ENCODE results near the gene RNU2-1.
"Not testable (repeated sequence)": the region's sequence is repeated elsewhere in the genome, so short reads cannot be mapped to it uniquely, and the experiment has no call there.

The RNU2-1 gene

GRCh38 chr17:43199633-43200032 lies 34.1 kb downstream of the RNU2-1 start:
- no peaks in the 10 kb centered on the region for H3K79me2 ChIP-seq (ENCODE audit: insufficient read depth, low read depth)
- H3K4me2 ChIP-seq = no peak overlapping the region
- no peaks in the 10 kb centered on the region for H3K27me3 ChIP-seq (ENCODE audit: insufficient read depth, low read depth)
- H2AFZ ChIP-seq (ENCODE audit: low read depth) = no peak overlapping the region
- no peak overlapping the region for H3K4me3 ChIP-seq (IDR thresholded peaks at IDR 0.05; ENCODE audit: insufficient read depth, low read depth, low read length)
- H3K36me3 ChIP-seq (ENCODE audit: insufficient read depth) = no peaks in the 10 kb centered on the region
- no peaks in the 10 kb centered on the region for H3K4me1 ChIP-seq (ENCODE audit: low read depth, poor library complexity, severe bottlenecking)
- no peak overlapping the region for H3K27ac ChIP-seq
- TF ChIP-seq CTCF (conservative IDR thresholded peaks at IDR 0.05; ENCODE audit: low read depth, low read length) = no peak
- no peaks in the 10 kb centered on the region for H4K20me1 ChIP-seq (ENCODE audit: insufficient read depth)
- no peak overlapping the region for H3K9ac ChIP-seq

- H3K36me3 ChIP-seq (ENCODE audit: insufficient read depth) = 0 out of 2 replicates have a peak, but pooled peaks cover 6% of the 10 kb centered on the region
- no peak overlapping the region for H3K27ac ChIP-seq
- no peaks in the 10 kb centered on the region for H4K20me1 ChIP-seq (ENCODE audit: insufficient read depth)
- no peak overlapping the region for H2AFZ ChIP-seq (ENCODE audit: low read depth)
- no peaks in the 10 kb centered on the region for H3K27me3 ChIP-seq (ENCODE audit: insufficient read depth, low read depth)
- no peak for TF ChIP-seq CTCF (conservative IDR thresholded peaks at IDR 0.05; ENCODE audit: low read depth, low read length)
- H3K9ac ChIP-seq = no peak overlapping the region
- no peak overlapping the region for H3K4me3 ChIP-seq (IDR thresholded peaks at IDR 0.05; ENCODE audit: insufficient read depth, low read depth, low read length)
- no peak overlapping the region for H3K4me2 ChIP-seq
- no peaks in the 10 kb centered on the region for H3K4me1 ChIP-seq (ENCODE audit: low read depth, poor library complexity, severe bottlenecking)
- no peaks in the 10 kb centered on the region for H3K79me2 ChIP-seq (ENCODE audit: insufficient read depth, low read depth)
Observed at GRCh38 chr17:43193251-43193650, 40.5 kb downstream of the RNU2-1 start.

DNA sequence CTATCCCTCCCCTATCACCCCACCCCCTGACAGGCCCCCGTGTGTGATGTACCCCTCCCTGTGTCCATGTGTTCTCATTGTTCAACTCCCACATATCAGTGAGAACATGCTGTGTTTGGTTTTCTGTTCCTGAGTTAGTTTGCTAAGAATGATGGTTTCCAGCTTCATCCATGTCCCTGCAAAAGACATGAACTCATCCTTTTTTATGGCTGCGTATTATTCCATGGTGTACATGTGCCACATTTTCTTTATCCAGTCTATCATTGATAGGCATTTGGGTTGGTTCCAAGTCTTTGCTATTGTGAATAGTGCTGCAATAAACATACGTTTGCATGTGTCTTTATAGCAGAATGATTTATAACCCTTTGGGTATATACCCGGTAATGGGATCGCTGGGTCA lies 47.1 kb downstream of the RNU2-1 start:
- not testable (repeated sequence) for H3K79me2 ChIP-seq (ENCODE audit: insufficient read depth, low read depth); H3K4me1 ChIP-seq (ENCODE audit: low read depth, poor library complexity, severe bottlenecking); H3K27me3 ChIP-seq (ENCODE audit: insufficient read depth, low read depth)

GRCh38 chr17:43183921-43184320 lies 49.9 kb downstream of the RNU2-1 start:
- H3K36me3 ChIP-seq (ENCODE audit: insufficient read depth) = no peaks in the 10 kb centered on the region
- no peak overlapping the region for H3K4me2 ChIP-seq

More for the DNA sequence above, 47.1 kb downstream of the RNU2-1 start:
- not testable (repeated sequence) for H3K36me3 ChIP-seq (ENCODE audit: insufficient read depth); H3K27ac ChIP-seq; H3K4me2 ChIP-seq; H3K9ac ChIP-seq; H3K4me3 ChIP-seq (IDR thresholded peaks at IDR 0.05; ENCODE audit: insufficient read depth, low read depth, low read length); H2AFZ ChIP-seq (ENCODE audit: low read depth); H4K20me1 ChIP-seq (ENCODE audit: insufficient read depth)

More at GRCh38 chr17:43183921-43184320, 49.9 kb downstream of the RNU2-1 start:
- H3K27me3 ChIP-seq (ENCODE audit: insufficient read depth, low read depth) = no peaks in the 10 kb centered on the region
- H3K4me3 ChIP-seq (IDR thresholded peaks at IDR 0.05; ENCODE audit: insufficient read depth, low read depth, low read length) = no peak overlapping the region
- H2AFZ ChIP-seq (ENCODE audit: low read depth) = no peak overlapping the region
- no peaks in the 10 kb centered on the region for H3K79me2 ChIP-seq (ENCODE audit: insufficient read depth, low read depth)
- TF ChIP-seq CTCF (conservative IDR thresholded peaks at IDR 0.05; ENCODE audit: low read depth, low read length) = no peak
- H4K20me1 ChIP-seq (ENCODE audit: insufficient read depth) = no peaks in the 10 kb centered on the region
- no peak overlapping the region for H3K9ac ChIP-seq
- H3K4me1 ChIP-seq (ENCODE audit: low read depth, poor library complexity, severe bottlenecking) = no peaks in the 10 kb centered on the region
- H3K27ac ChIP-seq = no peak overlapping the region
